Measurements from ENCODE around the gene UGT1A1. TPM values are rescaled to one million over a fixed set of nuclear protein-coding genes. Genes with fewer than 3 reads are reported as not detected.

The UGT1A1 gene
- total and polyA plus RNA-seq, 8 donors = 0.28 TPM; not detected in 7

- DNase-seq = no peak
- ATAC-seq = no peak
- Histone ChIP-seq H3K27me3 (no peaks in the 10 kb centered on the region), H3K9me3 (no peaks in the 10 kb centered on the region), H3K4me3 (no peak overlapping the region), H3K27ac (no peak overlapping the region), H3K4me1 (no peaks in the 10 kb centered on the region), H3K36me3 (no peaks in the 10 kb centered on the region)
- no peak for FAIRE-seq
- intact Hi-C loops (cut with DNase I) = no loop called here
- 60% methylated on average over 8 to 9 of the region's 9 CpGs for WGBS, 2 donors
- no peak for TF ChIP-seq CTCF (IDR thresholded peaks at IDR 0.05)
These were observed 31.8 kb downstream of the UGT1A1 start for GRCh38 chr2:233791883-233792329.

DNA sequence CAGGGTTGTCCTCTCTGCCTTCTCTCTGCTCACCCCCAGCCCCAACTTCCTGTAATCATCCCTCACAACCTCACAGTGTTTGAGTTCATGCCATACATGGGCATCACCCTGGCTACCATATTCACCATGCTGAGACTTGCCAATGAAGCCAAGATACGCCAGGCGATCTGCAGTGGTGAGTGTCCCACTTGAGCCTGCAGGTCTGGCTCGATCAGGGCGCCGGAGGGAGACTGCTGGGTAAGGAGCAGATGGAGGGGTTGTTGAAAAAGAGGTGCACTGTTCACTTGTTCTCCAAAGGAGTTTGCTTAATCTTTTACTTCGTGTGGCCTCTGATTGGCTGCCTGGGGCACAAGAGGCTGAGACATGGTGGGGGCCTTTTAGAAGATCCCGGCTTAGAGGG is 32.6 kb downstream of the UGT1A1 start:
- no peaks in the 10 kb centered on the region for H3K4me1 ChIP-seq
- intact Hi-C loops (cut with DNase I) = no loop called here
- ATAC-seq (no peak), DNase-seq (no peak), FAIRE-seq (no peak)
- H3K9me3 ChIP-seq = no peaks in the 10 kb centered on the region
- H3K4me3 ChIP-seq = no peak overlapping the region
- H3K27ac ChIP-seq = no peak overlapping the region
- no peaks in the 10 kb centered on the region for H3K36me3 ChIP-seq
- 75 to 91% methylated on average over 7 of the region's 7 CpGs for WGBS, 2 donors
- TF ChIP-seq CTCF (IDR thresholded peaks at IDR 0.05) = no peak
- H3K27me3 ChIP-seq = no peaks in the 10 kb centered on the region

- no peak for TF ChIP-seq CTCF (IDR thresholded peaks at IDR 0.05)
- FAIRE-seq = no peak
- intact Hi-C loops (cut with DNase I) = no loop called here
- H3K36me3 ChIP-seq = no peaks in the 10 kb centered on the region
- no peak for ATAC-seq
- H3K4me3 ChIP-seq = no peak overlapping the region
- H3K27ac ChIP-seq = no peak overlapping the region
- no peaks in the 10 kb centered on the region for H3K9me3 ChIP-seq
- H3K4me1 ChIP-seq = no peaks in the 10 kb centered on the region
- DNase-seq = peak in 1 of 6 donors; percentile 24
- WGBS, 2 donors = 72 to 79% methylated on average over 18 of the region's 18 CpGs
- no peaks in the 10 kb centered on the region for H3K27me3 ChIP-seq
These were observed 33.5 kb downstream of the UGT1A1 start for GRCh38 chr2:233793465-233794127.

GRCh38 chr2:233794128-233794658 is 34.1 kb downstream of the UGT1A1 start:
- DNase-seq (peak in 1 of 6 donors; percentile 21), ATAC-seq (no peak), FAIRE-seq (no peak)
- TF ChIP-seq CTCF (IDR thresholded peaks at IDR 0.05) = no peak
- Histone ChIP-seq H3K9me3 (no peaks in the 10 kb centered on the region), H3K4me1 (no peaks in the 10 kb centered on the region), H3K27ac (no peak overlapping the region), H3K27me3 (no peaks in the 10 kb centered on the region), H3K36me3 (no peaks in the 10 kb centered on the region), H3K4me3 (no peak overlapping the region)
- WGBS, 2 donors = 59 to 66% methylated on average over 17 of the region's 17 CpGs
- intact Hi-C loops (cut with DNase I) = no loop called here

DNA sequence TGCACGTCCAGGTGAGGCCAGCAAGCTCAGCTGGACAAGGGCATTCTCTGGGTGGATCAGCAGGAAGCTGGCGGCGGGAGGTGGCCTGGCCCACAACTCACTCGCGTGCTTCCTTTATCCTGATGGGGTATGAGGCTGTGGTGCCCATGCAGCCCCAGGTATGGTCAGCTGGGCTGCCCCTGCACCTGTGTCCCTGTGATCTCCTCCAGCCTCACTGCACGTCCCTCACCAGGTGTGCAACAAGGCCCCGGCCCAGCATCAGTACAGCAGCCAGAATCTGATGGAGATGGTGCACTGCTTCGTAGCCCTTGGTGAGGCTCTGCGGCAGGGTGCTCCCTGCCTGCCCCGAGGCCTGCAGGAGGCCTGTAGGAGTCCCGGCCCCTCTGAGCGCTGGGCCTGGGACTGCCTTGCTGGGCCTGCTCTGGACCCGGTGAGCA is 35.7 kb downstream of the UGT1A1 start:
- Histone ChIP-seq H3K27ac (no peak overlapping the region), H3K36me3 (no peaks in the 10 kb centered on the region), H3K4me3 (no peak overlapping the region), H3K4me1 (no peaks in the 10 kb centered on the region), H3K27me3 (no peaks in the 10 kb centered on the region), H3K9me3 (no peaks in the 10 kb centered on the region)
- FAIRE-seq (no peak), ATAC-seq (no peak), DNase-seq (peak in 1 of 6 donors; percentile 37)
- intact Hi-C loops (cut with DNase I) = no loop called here
- no peak for TF ChIP-seq CTCF (IDR thresholded peaks at IDR 0.05)
- 89 to 90% methylated on average over 13 of the region's 13 CpGs for WGBS, 2 donors
